Pancreas (tissue), 10 donors: ENCODE results near the gene MSX1. TPM values are rescaled to one million over a fixed set of nuclear protein-coding genes. Genes with fewer than 3 reads are reported as not detected.

Experiments used
- ATAC-seq, 4 donors: fragments of 200-7000 bp; cut with Tn5 transposase; one replicate each; pipeline versions ENCODE4 v1.8.0 to v1.9.1; 2020; ENCODE audit warnings: mild to moderate bottlenecking in 4 of 4, moderate library complexity in 4 of 4
- DNase-seq, 6 donors: peaks; one replicate each; pipeline ENCODE4 v3.0.0-alpha.2; 2020
- FAIRE-seq: peaks from 2 replicates; lab custom pipeline; 2012; peaks lifted over from hg19 to GRCh38; lab: Jason Lieb, UNC
- H3K27ac ChIP-seq, 4 donors: fragments of 200-600 bp; sonication (generic); 1 replicate in 3 of 4; 2 replicates in 1 of 4; pipeline versions ENCODE4 v1.5.0 to v1.8.0; 2020
- H3K27me3 ChIP-seq, 4 donors: fragments of 200-600 bp; one replicate each; pipeline ENCODE4 v1.8.0; 2021
- H3K36me3 ChIP-seq, 3 donors: fragments of 200-600 bp; sonication (generic) in 1 of 3; one replicate each; pipeline versions ENCODE4 v1.5.0 to v1.8.0; 2020 to 2021
- H3K4me1 ChIP-seq, 3 donors: fragments of 200-600 bp; one replicate each; pipeline ENCODE4 v1.8.0; 2021
- H3K4me3 ChIP-seq, 4 donors: fragments of 200-600 bp; sonication (generic) in 2 of 4; one replicate each; pipeline versions ENCODE4 v1.5.0 to v1.8.0; 2020 to 2021
- H3K9me3 ChIP-seq, 4 donors: fragments of 200-600 bp; one replicate each; pipeline ENCODE4 v1.8.0; 2021
- WGBS, 2 donors: extraction: QIAGEN DNeasy Blood & Tissue Kit; methylation state at CpG; one replicate each; pipeline ENCODE4 v1.1.7; 2013; 5-methylcytosine and 5-hydroxymethylcytosine counted together
- intact Hi-C, 3 donors: fragments of 100-400 bp; cut with DNase I; formaldehyde crosslinking; loops; one replicate each; pipeline versions ENCODE4 v1.11.1 to v1.14.2; 2022
- polyA plus RNA-seq, 2 donors: library from polyadenylated mRNA; stranded (reverse); fragments of 200-250 nt; gene quantifications; one replicate each; pipeline ENCODE4 v1.2.3, GENCODE V29; 2013
- total RNA-seq, 6 donors: library from RNA; stranded (reverse); fragmentation: NEBNext Ultra II Directional in 4 of 6; extraction: Animal tissue kit (Norgen Biotek cat#: 25700) in 4 of 6; gene quantifications; one replicate each; pipeline versions ENCODE4 v1.2.1 to v1.2.4, GENCODE V29; 2021 to 2023
- TF ChIP-seq, protein P1 (sequence below), 4 donors: fragments of 200-600 bp; sonication (generic) in 3 of 4; IDR thresholded peaks; one replicate each; pipeline versions ENCODE4 v1.5.0 to v1.8.0; 2021; ENCODE audit warnings: antibody characterized with exemption in 4 of 4
- donor health status: healthy with polysubstance abuse.
- donor health status: DM: no; HTN: no; CAD: no; lungs with moderate emphysema.
- donor health status: DM: no; HTN: no; CAD: no.
- donor health status: control.
- donor health status: control.
- donor health status: Bipolar disorder and iron deficiency.
- donor health status: DM: yes; HTN: yes; CAD: no.
- donor health status: DM: no; HTN: no; CAD: no.
- donor health status: DM: no; HTN: no; CAD: no.
- donor health status: DM: yes; HTN: yes; CAD: no.

MSX1 gene
- total and polyA plus RNA-seq, 8 donors, result 0.51 to 2.7 (median 1.3) TPM

DNA sequence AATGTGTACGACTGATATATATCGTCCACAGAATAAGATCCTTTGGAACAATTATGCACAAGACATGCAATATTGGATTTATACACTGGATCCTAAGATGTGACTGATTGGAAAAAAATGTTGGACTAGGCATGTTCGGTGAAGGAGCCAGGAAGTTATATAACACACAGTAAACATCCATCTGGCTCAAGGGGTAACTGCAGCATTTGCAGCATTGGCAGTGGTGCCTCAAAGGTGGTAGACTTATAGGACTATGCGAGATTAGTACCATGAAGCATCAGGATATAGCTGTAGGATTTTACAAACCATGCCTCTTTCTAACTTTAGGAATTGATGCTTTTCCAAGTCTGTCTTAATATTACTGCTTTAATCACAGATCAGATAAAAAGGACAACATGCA lies 34.3 kb downstream of the MSX1 start:
- Histone ChIP-seq H3K36me3 (no peaks in the 10 kb centered on the region), H3K4me3 (no peak overlapping the region), H3K27me3 (no peaks in the 10 kb centered on the region), H3K4me1 (no peaks in the 10 kb centered on the region), H3K9me3 (no peaks in the 10 kb centered on the region), H3K27ac (no peak overlapping the region)
- 57 to 59% methylated on average over 4 of the region's 4 CpGs for WGBS, 2 donors
- TF ChIP-seq, protein P1, sequence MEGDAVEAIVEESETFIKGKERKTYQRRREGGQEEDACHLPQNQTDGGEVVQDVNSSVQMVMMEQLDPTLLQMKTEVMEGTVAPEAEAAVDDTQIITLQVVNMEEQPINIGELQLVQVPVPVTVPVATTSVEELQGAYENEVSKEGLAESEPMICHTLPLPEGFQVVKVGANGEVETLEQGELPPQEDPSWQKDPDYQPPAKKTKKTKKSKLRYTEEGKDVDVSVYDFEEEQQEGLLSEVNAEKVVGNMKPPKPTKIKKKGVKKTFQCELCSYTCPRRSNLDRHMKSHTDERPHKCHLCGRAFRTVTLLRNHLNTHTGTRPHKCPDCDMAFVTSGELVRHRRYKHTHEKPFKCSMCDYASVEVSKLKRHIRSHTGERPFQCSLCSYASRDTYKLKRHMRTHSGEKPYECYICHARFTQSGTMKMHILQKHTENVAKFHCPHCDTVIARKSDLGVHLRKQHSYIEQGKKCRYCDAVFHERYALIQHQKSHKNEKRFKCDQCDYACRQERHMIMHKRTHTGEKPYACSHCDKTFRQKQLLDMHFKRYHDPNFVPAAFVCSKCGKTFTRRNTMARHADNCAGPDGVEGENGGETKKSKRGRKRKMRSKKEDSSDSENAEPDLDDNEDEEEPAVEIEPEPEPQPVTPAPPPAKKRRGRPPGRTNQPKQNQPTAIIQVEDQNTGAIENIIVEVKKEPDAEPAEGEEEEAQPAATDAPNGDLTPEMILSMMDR (IDR thresholded peaks at IDR 0.05), result no peak
- ATAC-seq (no peak), DNase-seq (no peak), FAIRE-seq (no peak)
- intact Hi-C loops, result no loop called here

DNA sequence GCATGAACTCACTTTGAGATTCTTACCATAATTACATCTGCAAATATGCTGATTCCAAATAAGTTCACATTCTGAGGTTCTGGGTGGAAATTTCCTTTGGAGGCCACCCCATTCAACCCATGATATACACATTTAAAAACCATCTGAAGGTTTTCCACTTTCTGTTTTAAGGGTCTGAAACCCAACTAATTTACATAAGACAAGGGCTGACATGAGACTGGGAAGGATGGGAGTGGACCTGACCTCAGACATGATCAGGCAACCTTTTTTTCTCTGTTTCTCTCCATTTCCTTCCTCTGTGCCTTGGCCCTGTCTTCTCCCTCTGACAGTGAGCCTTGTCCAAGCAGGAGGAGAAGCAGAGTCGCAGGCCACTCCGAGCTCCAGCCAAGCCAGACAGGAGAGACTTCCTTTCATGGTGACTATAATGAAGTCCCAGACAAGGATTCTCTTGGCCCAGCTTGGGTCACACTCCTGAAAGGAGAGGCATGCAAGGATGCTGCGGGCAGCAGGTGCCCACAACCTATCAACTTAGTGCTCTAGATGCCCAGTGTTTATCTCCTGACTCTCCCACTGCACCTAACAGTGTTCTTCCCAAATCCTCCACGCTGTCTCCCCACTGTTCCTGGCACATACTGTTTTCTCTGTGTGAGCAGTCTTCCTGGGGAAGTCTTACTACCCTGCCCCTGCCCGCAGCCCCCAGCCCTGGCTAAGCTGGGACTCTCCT lies 39.9 kb downstream of the MSX1 start:
- no peaks in the 10 kb centered on the region for H3K27me3 ChIP-seq
- H3K9me3 ChIP-seq, result no peaks in the 10 kb centered on the region
- no peak for FAIRE-seq
- no peaks in the 10 kb centered on the region for H3K4me1 ChIP-seq
- TF ChIP-seq, protein P1 (IDR thresholded peaks at IDR 0.05), result no peak
- 60 to 62% methylated on average over 5 of the region's 5 CpGs for WGBS, 2 donors
- no peak overlapping the region for H3K27ac ChIP-seq
- no peaks in the 10 kb centered on the region for H3K36me3 ChIP-seq
- intact Hi-C loops, result no loop called here
- no peak for DNase-seq
- no peak overlapping the region for H3K4me3 ChIP-seq
- no peak for ATAC-seq

DNA sequence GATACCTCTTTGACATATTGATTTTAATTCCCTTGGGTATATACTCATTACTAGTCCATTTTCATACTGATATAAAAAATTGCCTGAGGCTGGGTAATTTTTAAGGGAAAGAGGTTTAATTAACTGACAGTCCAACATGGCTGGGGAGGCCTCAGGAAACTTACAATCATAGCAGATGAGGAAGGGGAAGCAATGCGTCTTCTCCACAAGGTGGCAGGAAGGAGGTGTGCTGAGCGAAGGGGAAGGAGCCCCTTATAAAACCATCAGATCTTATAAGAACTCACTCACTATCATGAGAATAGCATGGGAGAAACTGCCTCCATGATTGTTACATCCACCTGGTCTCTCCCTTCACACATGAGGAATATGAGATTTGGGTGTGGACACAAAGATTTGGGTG lies 42.4 kb downstream of the MSX1 start:
- ATAC-seq, result no peak
- H3K9me3 ChIP-seq, result no peaks in the 10 kb centered on the region
- FAIRE-seq, result no peak
- H3K27me3 ChIP-seq, result no peaks in the 10 kb centered on the region
- TF ChIP-seq, protein P1 (IDR thresholded peaks at IDR 0.05), result no peak
- H3K27ac ChIP-seq, result no peak overlapping the region
- H3K4me3 ChIP-seq, result no peak overlapping the region
- no peak for DNase-seq
- H3K4me1 ChIP-seq, result no peaks in the 10 kb centered on the region
- intact Hi-C loops, result no loop called here
- H3K36me3 ChIP-seq, result no peaks in the 10 kb centered on the region
- WGBS, 2 donors, result 58 to 60% methylated on average over 2 of the region's 2 CpGs

- H3K9me3 ChIP-seq, result no peaks in the 10 kb centered on the region
Measured at GRCh38 chr4:4912155-4912554, 52.7 kb downstream of the MSX1 start.

GRCh38 chr4:4913147-4913561 lies 53.7 kb downstream of the MSX1 start:
- TF ChIP-seq, protein P1 (IDR thresholded peaks at IDR 0.05), result no peak
- FAIRE-seq, result no peak
- no peaks in the 10 kb centered on the region for H3K27me3 ChIP-seq
- no peak for DNase-seq
- no peaks in the 10 kb centered on the region for H3K36me3 ChIP-seq
- intact Hi-C loops, result no loop called here
- no peaks in the 10 kb centered on the region for H3K4me1 ChIP-seq
- WGBS, 2 donors, result 54 to 67% methylated on average over 2 of the region's 2 CpGs
- H3K9me3 ChIP-seq, result no peaks in the 10 kb centered on the region
- no peak overlapping the region for H3K4me3 ChIP-seq
- no peak overlapping the region for H3K27ac ChIP-seq
- ATAC-seq, result peak in 1 of 4 donors; percentile 28

More at GRCh38 chr4:4912155-4912554, 52.7 kb downstream of the MSX1 start:
- 46 to 50% methylated on average over 2 of the region's 2 CpGs for WGBS, 2 donors
- Histone ChIP-seq H3K4me1 (no peaks in the 10 kb centered on the region), H3K4me3 (no peak overlapping the region), H3K36me3 (no peaks in the 10 kb centered on the region), H3K27me3 (no peaks in the 10 kb centered on the region), H3K27ac (no peak overlapping the region)
- TF ChIP-seq, protein P1 (IDR thresholded peaks at IDR 0.05), result no peak
- FAIRE-seq, result no peak
- DNase-seq, result no peak
- ATAC-seq, result no peak
- intact Hi-C loops, result no loop called here
